Testis (tissue), 2 donors: ENCODE data around the gene NSMF.

Experiments used
- POLR2A ChIP-seq: fragments of 450-650 bp; IDR thresholded peaks from one replicate; pipeline ENCODE4 v1.6.1; 2017; ENCODE audit warnings: antibody characterized with exemption, mild to moderate bottlenecking, moderate library complexity
- TF ChIP-seq, protein P1 (sequence below), 3 experiments: fragments of 450-650 bp in 2 of 3; fragments of 200-600 bp in 1 of 3; sonication (generic) in 1 of 3; IDR thresholded peaks; one replicate each; pipeline ENCODE4 v1.5.1; 2016 to 2019; ENCODE audit warnings: antibody characterized with exemption in 3 of 3, mild to moderate bottlenecking in 2 of 3, moderate library complexity in 1 of 3

DNA sequence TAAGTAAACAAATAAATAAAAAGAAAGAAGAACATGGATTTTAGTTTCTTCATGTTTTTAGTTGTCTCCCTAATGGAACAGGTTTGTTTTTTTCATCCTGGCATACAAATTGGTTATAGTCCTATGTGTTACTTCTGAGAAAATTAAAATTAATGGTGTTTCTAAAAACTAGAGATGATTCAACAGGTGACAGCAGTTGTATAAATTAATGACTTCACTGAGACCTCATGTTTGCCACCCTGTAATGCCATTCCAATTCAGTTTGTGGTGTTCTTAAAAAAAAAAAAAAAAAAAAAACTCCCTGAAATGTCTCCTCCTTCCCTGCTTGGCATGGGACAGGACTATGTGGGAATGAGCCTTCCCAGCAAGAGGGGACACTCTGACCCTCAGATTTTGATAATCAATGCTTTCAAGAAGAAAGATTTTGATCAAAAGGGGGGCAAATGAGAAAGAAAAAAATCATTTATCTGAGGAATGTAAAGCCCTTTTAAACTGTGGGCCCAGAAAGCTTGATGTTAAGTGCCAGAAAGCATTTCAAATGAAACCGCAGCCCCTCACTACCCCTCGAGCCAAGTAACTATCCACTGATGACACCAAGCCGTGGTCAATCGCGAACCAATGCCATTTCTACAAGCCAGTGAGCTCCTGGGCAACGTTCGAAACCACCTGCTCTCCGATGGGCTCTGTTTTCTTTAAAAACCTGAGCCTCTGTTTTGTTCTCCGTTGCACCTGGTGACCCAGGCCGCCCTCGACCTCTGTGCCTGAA lies 37.1 kb downstream of the NSMF start:
- TF ChIP-seq, protein P1, sequence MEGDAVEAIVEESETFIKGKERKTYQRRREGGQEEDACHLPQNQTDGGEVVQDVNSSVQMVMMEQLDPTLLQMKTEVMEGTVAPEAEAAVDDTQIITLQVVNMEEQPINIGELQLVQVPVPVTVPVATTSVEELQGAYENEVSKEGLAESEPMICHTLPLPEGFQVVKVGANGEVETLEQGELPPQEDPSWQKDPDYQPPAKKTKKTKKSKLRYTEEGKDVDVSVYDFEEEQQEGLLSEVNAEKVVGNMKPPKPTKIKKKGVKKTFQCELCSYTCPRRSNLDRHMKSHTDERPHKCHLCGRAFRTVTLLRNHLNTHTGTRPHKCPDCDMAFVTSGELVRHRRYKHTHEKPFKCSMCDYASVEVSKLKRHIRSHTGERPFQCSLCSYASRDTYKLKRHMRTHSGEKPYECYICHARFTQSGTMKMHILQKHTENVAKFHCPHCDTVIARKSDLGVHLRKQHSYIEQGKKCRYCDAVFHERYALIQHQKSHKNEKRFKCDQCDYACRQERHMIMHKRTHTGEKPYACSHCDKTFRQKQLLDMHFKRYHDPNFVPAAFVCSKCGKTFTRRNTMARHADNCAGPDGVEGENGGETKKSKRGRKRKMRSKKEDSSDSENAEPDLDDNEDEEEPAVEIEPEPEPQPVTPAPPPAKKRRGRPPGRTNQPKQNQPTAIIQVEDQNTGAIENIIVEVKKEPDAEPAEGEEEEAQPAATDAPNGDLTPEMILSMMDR (IDR thresholded peaks at IDR 0.05), result no peak
- TF ChIP-seq POLR2A, result no peak
